ENCODE data around the gene ARHGAP28. TPM values are rescaled to one million over a fixed set of nuclear protein-coding genes. Genes with fewer than 3 reads are reported as not detected.

The ARHGAP28 gene
- polyA plus RNA-seq, 3 donors = not detected

DNA sequence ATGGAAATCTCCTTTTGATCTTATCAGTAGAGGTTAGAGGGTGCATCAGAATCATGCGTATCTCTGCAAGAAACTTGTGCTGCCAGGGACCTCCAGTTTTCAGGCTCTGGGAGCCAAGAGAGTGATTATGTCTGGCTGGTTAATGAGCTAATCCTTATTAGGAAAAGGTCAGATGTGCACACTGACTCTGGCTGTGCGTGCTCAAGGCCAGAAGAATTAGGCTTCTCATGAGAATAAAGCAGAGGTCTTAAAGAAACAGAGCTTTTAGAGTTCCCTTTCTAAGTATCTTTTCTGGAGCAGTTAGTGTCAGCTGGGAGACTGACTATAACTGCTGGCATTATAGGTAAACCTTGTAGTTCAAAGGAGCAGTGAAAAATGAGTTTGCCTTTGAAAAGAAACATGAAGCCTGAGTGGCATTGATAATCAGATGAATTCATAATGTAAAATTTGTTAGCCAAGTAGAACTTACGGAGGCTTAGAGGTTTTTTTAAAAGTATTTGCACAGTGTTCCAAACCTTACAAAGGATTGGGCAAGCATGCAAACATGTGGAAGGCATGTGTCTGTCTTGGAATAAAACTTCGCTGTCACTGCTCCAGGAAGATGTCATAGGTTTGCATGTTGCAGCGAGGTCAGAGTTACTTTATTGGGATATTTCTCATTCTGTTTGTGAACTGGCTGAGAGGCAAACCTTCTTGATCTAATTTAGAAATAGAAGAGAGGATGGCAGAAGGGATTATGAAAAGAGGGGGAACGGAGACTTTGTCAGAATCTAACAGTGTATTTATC is 151.7 kb downstream of the ARHGAP28 start:
- H3K27ac ChIP-seq (ENCODE audit: low read depth in 1 of 2, low read length in 2 of 2) = no peak overlapping the region
- Mint-ChIP-seq H3K36me3 (no peaks in the 10 kb centered on the region), H3K4me3 (no peak overlapping the region), H3K9me3 (no peaks in the 10 kb centered on the region), H3K27me3 (ENCODE audit: low read depth in 3 of 3) (peaks cover 0 to 4% (median 2%) of the 10 kb centered on the region in 3 donors), H3K27ac (no peak overlapping the region), H3K4me1 (no peaks in the 10 kb centered on the region)
- no peaks in the 10 kb centered on the region for H3K79me2 ChIP-seq (ENCODE audit: insufficient read depth, low read length)
- no peaks in the 10 kb centered on the region for H3K9me3 ChIP-seq (replicated peaks in 1 of 2; ENCODE audit: control insufficient read depth in 1 of 2, insufficient read depth in 1 of 2, low read length in 2 of 2)
- 78% methylated on average over 6 of the region's 6 CpGs for WGBS (ENCODE audit: insufficient coverage)
- H3K4me2 ChIP-seq (replicated peaks; ENCODE audit: extremely low read depth, low read length, poor library complexity, severe bottlenecking) = no peak overlapping the region
- intact Hi-C loops (cut with micrococcal nuclease) = no loop called here
- H3K36me3 ChIP-seq (replicated peaks in 1 of 2; ENCODE audit: control insufficient read depth in 1 of 2, insufficient read depth in 2 of 2, low read length in 2 of 2) = no peaks in the 10 kb centered on the region
- H3K4me1 ChIP-seq (ENCODE audit: control insufficient read depth in 1 of 2, insufficient read depth in 2 of 2, low read length in 2 of 2) = no peaks in the 10 kb centered on the region
- no peaks in the 10 kb centered on the region for H4K20me1 ChIP-seq (ENCODE audit: insufficient read depth, low read length)
- no peak overlapping the region for H2AFZ ChIP-seq (ENCODE audit: insufficient read depth, low read depth, low read length, poor library complexity, severe bottlenecking)
- no peak overlapping the region for H3K4me3 ChIP-seq (replicated peaks in 1 of 3; ENCODE audit: low read depth in 2 of 3, low read length in 3 of 3)
- H3K9ac ChIP-seq (ENCODE audit: insufficient read depth, low read length, poor library complexity, severe bottlenecking) = no peak overlapping the region
- TF ChIP-seq, protein P1, sequence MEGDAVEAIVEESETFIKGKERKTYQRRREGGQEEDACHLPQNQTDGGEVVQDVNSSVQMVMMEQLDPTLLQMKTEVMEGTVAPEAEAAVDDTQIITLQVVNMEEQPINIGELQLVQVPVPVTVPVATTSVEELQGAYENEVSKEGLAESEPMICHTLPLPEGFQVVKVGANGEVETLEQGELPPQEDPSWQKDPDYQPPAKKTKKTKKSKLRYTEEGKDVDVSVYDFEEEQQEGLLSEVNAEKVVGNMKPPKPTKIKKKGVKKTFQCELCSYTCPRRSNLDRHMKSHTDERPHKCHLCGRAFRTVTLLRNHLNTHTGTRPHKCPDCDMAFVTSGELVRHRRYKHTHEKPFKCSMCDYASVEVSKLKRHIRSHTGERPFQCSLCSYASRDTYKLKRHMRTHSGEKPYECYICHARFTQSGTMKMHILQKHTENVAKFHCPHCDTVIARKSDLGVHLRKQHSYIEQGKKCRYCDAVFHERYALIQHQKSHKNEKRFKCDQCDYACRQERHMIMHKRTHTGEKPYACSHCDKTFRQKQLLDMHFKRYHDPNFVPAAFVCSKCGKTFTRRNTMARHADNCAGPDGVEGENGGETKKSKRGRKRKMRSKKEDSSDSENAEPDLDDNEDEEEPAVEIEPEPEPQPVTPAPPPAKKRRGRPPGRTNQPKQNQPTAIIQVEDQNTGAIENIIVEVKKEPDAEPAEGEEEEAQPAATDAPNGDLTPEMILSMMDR (IDR thresholded peaks at IDR 0.05) = no peak
- DNase-seq = no peak
- no peaks in the 10 kb centered on the region for H3K27me3 ChIP-seq (ENCODE audit: control insufficient read depth in 2 of 2, insufficient read depth in 2 of 2, low read length in 2 of 2)

DNA sequence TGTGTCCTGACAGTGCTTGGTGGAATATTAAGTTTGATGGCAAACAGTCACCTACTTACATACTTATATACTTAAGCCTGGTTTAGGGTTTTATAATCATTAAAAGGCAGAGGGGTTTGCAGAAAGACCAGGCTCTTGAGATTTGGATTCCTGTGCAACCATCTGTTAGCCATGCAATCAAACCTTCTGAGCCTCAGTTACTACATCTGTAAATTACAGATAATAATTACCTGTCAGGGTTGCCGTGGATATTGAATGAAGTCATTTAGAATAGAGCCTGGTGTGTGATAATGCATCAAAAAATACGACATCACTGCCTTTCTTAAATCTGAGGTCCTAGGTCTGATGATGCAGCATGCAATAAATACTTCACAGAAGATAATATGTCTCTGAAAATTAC is 152.9 kb downstream of the ARHGAP28 start:
- H3K36me3 Mint-ChIP-seq = no peaks in the 10 kb centered on the region
- H3K9me3 Mint-ChIP-seq = no peaks in the 10 kb centered on the region
- Histone ChIP-seq H3K27me3 (ENCODE audit: control insufficient read depth in 2 of 2, insufficient read depth in 2 of 2, low read length in 2 of 2) (no peaks in the 10 kb centered on the region), H3K9ac (ENCODE audit: insufficient read depth, low read length, poor library complexity, severe bottlenecking) (no peak overlapping the region), H3K9me3 (replicated peaks in 1 of 2; ENCODE audit: control insufficient read depth in 1 of 2, insufficient read depth in 1 of 2, low read length in 2 of 2) (no peaks in the 10 kb centered on the region), H4K20me1 (ENCODE audit: insufficient read depth, low read length) (no peaks in the 10 kb centered on the region), H3K4me2 (replicated peaks; ENCODE audit: extremely low read depth, low read length, poor library complexity, severe bottlenecking) (no peak overlapping the region), H3K4me1 (ENCODE audit: control insufficient read depth in 1 of 2, insufficient read depth in 2 of 2, low read length in 2 of 2) (no peaks in the 10 kb centered on the region), H2AFZ (ENCODE audit: insufficient read depth, low read depth, low read length, poor library complexity, severe bottlenecking) (no peak overlapping the region), H3K36me3 (replicated peaks in 1 of 2; ENCODE audit: control insufficient read depth in 1 of 2, insufficient read depth in 2 of 2, low read length in 2 of 2) (no peaks in the 10 kb centered on the region), H3K79me2 (ENCODE audit: insufficient read depth, low read length) (no peaks in the 10 kb centered on the region), H3K4me3 (replicated peaks in 1 of 3; ENCODE audit: low read depth in 2 of 3, low read length in 3 of 3) (no peak overlapping the region), H3K27ac (ENCODE audit: low read depth in 1 of 2, low read length in 2 of 2) (no peak overlapping the region)
- DNase-seq = no peak
- H3K4me3 Mint-ChIP-seq = no peak overlapping the region
- no peak overlapping the region for H3K27ac Mint-ChIP-seq
- no CpG with 5 or more reads among the region's 2 CpGs for WGBS (ENCODE audit: insufficient coverage)
- intact Hi-C loops (cut with micrococcal nuclease) = no loop called here
- H3K4me1 Mint-ChIP-seq = no peaks in the 10 kb centered on the region
- H3K27me3 Mint-ChIP-seq (ENCODE audit: low read depth in 3 of 3) = peaks cover 0 to 4% (median 1%) of the 10 kb centered on the region in 3 donors
- TF ChIP-seq, protein P1 (IDR thresholded peaks at IDR 0.05) = no peak
